H4 (cell line): ENCODE measurements around the gene DDX31. TPM values are rescaled to one million over a fixed set of nuclear protein-coding genes. Genes with fewer than 3 reads are reported as not detected.

ENCODE experiments used
- DNase-seq: peaks from one replicate; pipeline ENCODE4 v3.0.0-alpha.2; 2015; ENCODE audit warnings: low spot score
- total RNA-seq: library from RNA; depleted of rRNA; stranded (reverse); fragments of >200 nt; shearing (Covaris generic); gene quantifications from 2 replicates; pipeline ENCODE4 v1.2.3, GENCODE V29; 2014; rRNA removed

Gene DDX31
- total RNA-seq, 1 experiment from 2014 or later, result 16.0 TPM

DNA sequence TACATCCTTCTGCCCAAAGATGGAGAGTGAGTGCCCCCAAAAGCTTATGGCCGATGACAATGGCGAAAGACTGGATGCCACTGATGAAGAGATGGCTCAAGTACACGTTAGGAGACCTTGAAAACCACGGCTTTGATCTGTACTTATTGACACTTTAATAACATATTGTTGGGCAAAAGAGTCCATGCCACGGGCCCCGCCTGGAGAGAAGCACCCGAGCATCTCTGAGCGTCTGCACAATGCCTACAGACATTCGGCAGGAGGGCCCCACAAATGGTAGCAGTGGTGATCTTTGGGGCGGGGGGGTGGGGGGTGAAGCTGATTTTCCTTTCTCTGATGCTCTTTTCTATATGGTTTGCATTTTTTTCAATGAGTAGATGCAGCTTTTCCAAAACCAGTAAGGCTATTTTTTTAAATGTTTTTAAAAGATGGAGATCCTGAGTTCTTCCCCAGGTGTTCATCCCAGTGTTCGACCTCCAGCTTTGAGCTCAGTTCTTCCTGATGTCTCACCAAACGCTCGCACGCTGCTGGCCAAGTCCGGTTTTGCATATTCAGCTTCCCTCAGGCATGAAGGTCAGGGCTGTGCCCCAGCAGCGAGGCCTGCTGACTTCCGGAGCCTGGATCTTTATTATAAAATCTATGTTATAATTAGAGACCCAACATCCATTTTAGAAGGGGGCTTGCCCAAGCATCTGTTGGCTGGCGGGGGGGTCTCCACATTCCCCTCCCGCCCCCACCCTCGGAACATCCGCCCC, 121.6 kb downstream of the DDX31 start:
- DNase-seq, result no peak

DNA sequence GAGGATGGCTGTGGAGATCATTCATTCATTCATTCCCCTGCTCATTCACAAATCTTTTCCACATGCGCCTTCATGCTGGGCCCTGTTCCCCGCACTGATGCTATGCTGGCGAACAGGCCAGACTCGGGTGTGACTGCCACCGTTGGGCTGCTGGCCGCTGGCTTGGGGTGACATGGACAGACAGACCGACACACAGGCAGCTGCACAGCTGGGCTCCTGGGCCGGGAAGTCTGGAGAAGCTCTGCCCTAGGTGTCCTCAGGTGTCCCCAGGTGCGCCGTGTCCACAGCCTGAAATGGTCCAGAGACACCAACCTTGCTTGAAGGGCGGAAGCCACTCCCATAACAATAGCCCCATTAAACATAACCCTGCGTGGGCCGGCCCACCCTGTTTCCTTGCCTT, 122.3 kb downstream of the DDX31 start:
- DNase-seq, result no peak

DNA sequence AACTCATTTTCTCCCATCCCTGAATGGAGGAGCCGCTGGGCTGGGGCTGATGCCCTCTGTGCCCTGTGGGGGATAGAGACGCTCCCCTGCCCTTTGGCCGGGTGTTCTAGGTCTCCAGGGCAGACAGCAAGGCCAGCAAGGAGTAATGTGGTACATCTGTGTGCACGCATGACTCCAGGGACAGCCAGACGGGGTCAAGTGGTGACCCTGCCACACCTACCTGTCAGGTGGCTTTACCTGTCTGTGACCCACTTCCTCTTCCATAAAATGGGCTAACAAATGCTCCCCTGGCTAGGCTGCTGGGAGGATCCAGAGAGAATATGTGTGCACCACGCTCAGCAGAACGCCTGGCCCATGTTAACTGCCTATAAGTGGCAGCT, 122.7 kb downstream of the DDX31 start:
- no peak for DNase-seq

DNA sequence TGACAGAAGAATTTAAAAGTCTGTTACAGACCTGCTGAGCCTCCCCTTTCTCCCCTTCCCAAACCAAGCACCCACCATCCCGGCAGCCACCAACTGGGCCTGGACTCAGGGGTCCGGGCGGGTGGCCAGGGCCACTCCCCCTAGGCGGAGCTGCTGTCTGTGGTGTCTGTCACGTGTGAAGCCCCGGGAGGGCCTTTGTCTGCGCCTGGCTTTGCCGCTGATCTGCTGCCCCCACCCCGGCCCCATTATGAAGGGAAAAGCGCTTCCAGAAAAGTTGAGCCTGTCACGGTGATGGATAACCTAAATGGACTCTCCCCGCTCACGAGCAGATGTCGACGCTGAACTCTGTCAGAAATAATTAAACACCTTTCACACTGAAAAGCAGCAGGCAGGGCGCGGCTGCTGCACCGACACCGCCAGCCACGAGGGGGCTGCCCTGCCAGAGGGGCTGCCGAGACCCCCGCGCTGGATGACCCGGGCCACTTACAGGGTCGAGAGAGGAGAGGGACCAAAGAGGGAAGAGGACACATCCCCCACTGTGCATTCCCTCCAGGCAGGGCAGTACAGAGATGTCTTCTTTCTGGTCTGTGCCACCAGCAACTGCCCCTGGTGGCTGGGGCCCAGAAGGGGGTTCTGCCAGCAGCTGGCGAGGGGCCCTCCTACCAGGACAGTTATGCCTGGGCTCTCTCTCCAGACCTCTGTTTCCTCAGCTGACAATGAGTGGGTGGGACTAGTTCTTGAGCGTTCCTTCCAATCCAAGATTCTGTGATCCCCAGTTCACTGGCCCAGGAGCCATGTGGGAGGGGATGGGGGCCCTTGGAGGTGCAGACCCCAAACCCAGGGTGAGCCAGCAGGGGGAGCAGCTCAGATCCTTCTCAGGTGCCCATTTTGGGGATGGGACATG, 123.4 kb downstream of the DDX31 start:
- DNase-seq, result no peak

DNA sequence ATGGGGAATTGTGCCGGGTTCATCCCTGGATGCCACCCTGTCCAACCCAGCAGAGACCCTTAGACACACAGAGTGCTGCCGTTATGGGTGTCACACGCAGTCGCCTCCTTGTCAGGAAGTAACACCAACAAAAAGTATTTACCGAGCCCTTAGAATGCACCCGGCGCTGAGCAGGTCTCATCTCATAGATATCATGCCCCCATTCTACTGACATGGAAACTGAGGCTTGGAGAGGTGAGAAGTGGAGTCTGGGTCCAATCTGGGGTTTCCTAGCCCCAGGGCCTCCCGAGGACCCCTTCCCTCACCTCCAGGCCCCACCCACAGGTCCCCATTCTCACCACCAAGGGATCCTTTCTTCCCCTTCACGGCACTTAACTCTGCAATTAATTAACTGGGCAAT, 124.2 kb downstream of the DDX31 start:
- no peak for DNase-seq

DNA sequence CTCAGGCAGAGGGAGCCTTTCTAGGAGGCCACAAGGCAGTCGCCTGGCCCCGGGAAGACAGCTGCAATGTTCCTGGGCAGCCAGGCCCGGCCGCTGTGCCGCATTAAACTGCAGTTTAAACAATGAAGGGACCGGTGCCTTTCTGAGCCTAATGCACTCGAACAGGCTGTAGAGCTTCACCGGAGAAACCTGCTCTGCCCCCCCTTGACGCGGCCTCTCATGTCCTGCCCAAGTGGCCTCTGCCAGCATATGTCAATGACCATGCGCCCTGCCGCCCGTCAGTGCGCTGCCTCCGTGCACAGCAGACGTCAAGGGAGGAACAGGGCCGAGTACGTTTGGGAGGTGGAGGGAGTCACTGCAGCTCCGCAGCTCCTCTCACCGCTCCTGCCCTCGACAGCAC, 125.8 kb downstream of the DDX31 start:
- no peak for DNase-seq

DNA sequence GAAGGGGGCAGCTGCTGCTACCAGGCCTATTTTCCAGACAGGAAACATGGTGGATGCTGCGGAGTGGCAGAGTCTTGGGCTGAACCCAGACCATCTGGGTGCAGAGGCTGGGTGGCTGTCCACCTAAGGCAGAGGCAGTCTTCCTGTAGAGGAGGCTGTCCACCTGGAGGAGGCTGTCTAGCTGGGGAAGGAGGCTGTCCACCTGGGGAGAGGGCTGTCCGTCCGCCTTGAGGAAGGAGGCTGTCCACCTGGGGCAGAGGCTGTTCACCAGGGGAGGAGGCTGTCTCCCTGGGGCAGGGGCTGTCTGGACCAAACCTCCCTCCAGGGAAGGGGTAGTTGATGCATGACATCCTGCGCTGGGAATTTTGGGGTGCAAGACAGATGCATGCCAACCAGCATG, 126.5 kb downstream of the DDX31 start:
- no peak for DNase-seq

Other genes with a start within 250 kb of the DDX31 start
- gene BARHL1, start 87.4 kb downstream of the DDX31 start, total RNA-seq, result not detected in 2 replicates
- 11.4 and 12.4 TPM in 2 replicates for gene GTF3C4, start 481 bp upstream of the DDX31 start, total RNA-seq
- gene AK8, start 208.3 kb upstream of the DDX31 start, total RNA-seq, result 0.21 and 0.27 TPM in 2 replicates
- 2.9 and 3.3 TPM in 2 replicates for gene SPACA9, start 208.9 kb upstream of the DDX31 start, total RNA-seq